CD4-positive, CD25-positive, alpha-beta regulatory T cell (primary cell): ENCODE data around the gene CLK2. TPM values are rescaled to one million over a fixed set of nuclear protein-coding genes. Genes with fewer than 3 reads are reported as not detected.
"Not testable (repeated sequence)": the region's sequence is repeated elsewhere in the genome, so short reads cannot be mapped to it uniquely, and the experiment has no call there.

ENCODE experiments used
- ATAC-seq, 2 donors: fragments of 150-1000 bp; cut with Tn5 transposase; one replicate each; pipeline ENCODE4 v1.10.0; 2021; ENCODE audit warnings: low read depth in 2 of 2, moderate number of reproducible peaks in 2 of 2, moderate library complexity in 1 of 2
- DNase-seq, 3 donors: peaks; one replicate each; pipeline versions ENCODE4 v3.0.0 to v3.0.0-alpha.2; 2012 to 2022; ENCODE audit warnings: mixed read lengths in 1 of 3
- H3K27ac ChIP-seq: one replicate; pipeline ENCODE4 v1.7.0; 2013; ENCODE audit warnings: mild to moderate bottlenecking, low read length; ENCODE audit not compliant: insufficient read depth, poor library complexity, severe bottlenecking
- H3K27me3 ChIP-seq: one replicate; pipeline ENCODE4 v1.7.0; 2013; ENCODE audit warnings: low read length; ENCODE audit not compliant: control insufficient read depth, insufficient read depth
- H3K36me3 ChIP-seq: one replicate; pipeline ENCODE4 v1.7.0; 2013; ENCODE audit warnings: mild to moderate bottlenecking, low read length, moderate library complexity; ENCODE audit not compliant: control insufficient read depth, insufficient read depth
- H3K4me1 ChIP-seq: 2 replicates; pipeline ENCODE4 v1.7.0; 2013; ENCODE audit warnings: mild to moderate bottlenecking, low read length; ENCODE audit not compliant: insufficient read depth, control insufficient read depth, poor library complexity, severe bottlenecking
- H3K4me3 ChIP-seq: one replicate; pipeline ENCODE4 v1.7.0; 2013; ENCODE audit warnings: low read depth, mild to moderate bottlenecking, low read length, moderate library complexity
- H3K9me3 ChIP-seq, 2 experiments: 1 replicate in 1 of 2; 2 replicates in 1 of 2; pipeline ENCODE4 v1.7.0; 2013; ENCODE audit warnings: low read length in 2 of 2, mild to moderate bottlenecking in 1 of 2, moderate library complexity in 1 of 2; ENCODE audit not compliant: control insufficient read depth in 2 of 2
- H3K27ac Mint-ChIP-seq, 3 donors: one replicate each; pipeline ENCODE4 v1.8.0; 2020 to 2022; ENCODE audit warnings: mild to moderate bottlenecking in 3 of 3, mixed read lengths in 3 of 3, moderate library complexity in 2 of 3
- H3K27me3 Mint-ChIP-seq: one replicate; pipeline ENCODE4 v1.8.0; 2022; ENCODE audit warnings: mild to moderate bottlenecking, mixed read lengths
- H3K36me3 Mint-ChIP-seq: one replicate; pipeline ENCODE4 v1.8.0; 2020; ENCODE audit warnings: mixed read lengths
- H3K4me1 Mint-ChIP-seq, 4 donors: one replicate each; pipeline ENCODE4 v1.8.0; 2020 to 2022; ENCODE audit warnings: mixed read lengths in 4 of 4, mild to moderate bottlenecking in 1 of 4
- H3K4me3 Mint-ChIP-seq, 4 donors: one replicate each; pipeline ENCODE4 v1.8.0; 2020 to 2022; ENCODE audit warnings: mild to moderate bottlenecking in 4 of 4, mixed read lengths in 4 of 4, moderate library complexity in 3 of 4
- H3K9me3 Mint-ChIP-seq, 7 donors: one replicate each; pipeline ENCODE4 v1.8.0; 2020 to 2022; ENCODE audit warnings: mixed read lengths in 7 of 7, mild to moderate bottlenecking in 3 of 7, moderate library complexity in 2 of 7
- polyA plus RNA-seq, 4 donors: library from polyadenylated mRNA; unstranded; fragments of 300-500 nt; fragmentation: Illumina TruSeq; gene quantifications; one replicate each; pipeline ENCODE4 v1.2.3, GENCODE V29; 2021
- total RNA-seq: library from RNA; stranded (reverse); gene quantifications from one replicate; pipeline ENCODE4 v1.2.3, GENCODE V29; 2022

Gene CLK2
- total and polyA plus RNA-seq, 5 donors from 2014 or later, result 11.4 to 76.6 (median 16.8) TPM

DNA sequence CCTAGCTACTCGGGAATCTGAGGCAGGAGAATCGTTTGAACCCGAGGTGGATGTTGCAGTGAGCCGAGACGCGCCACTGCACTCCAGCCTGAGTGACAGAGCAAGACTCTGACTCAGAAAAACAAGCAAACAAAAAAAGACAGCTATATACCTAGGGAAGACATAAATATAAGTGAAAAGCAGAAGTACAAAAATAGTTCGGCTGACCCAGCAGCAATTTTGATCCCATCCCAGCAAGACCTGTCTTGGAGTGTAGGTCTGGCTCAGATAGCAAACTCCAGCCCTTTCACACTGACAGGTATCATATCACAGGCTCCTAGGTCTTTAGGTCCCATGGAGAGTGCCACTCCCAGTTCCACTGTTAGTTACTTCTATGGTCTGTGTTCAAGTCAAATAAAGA is 50.3 kb downstream of the CLK2 start:
- H3K9me3 ChIP-seq, result no peaks in the 10 kb centered on the region
- ATAC-seq (no peak), DNase-seq (no peak)
- no peak overlapping the region for H3K27ac ChIP-seq
- H3K27me3 ChIP-seq, result no peaks in the 10 kb centered on the region
- Mint-ChIP-seq H3K9me3 (no peaks in the 10 kb centered on the region), H3K36me3 (no peaks in the 10 kb centered on the region), H3K27ac (no peak overlapping the region), H3K4me1 (peaks cover 16 to 42% (median 20%) of the 10 kb centered on the region in 4 donors), H3K27me3 (no peaks in the 10 kb centered on the region), H3K4me3 (no peak overlapping the region)
- no peaks in the 10 kb centered on the region for H3K36me3 ChIP-seq
- H3K4me3 ChIP-seq, result no peak overlapping the region
- peaks cover 21% of the 10 kb centered on the region for H3K4me1 ChIP-seq

GRCh38 chr1:155220211-155220965 is 52.9 kb downstream of the CLK2 start:
- ATAC-seq, H3K9me3 Mint-ChIP-seq, H3K4me1 ChIP-seq, H3K4me3 ChIP-seq, H3K27me3 ChIP-seq, H3K27ac ChIP-seq, H3K36me3 Mint-ChIP-seq, H3K27me3 Mint-ChIP-seq, H3K36me3 ChIP-seq, DNase-seq, H3K4me3 Mint-ChIP-seq, H3K9me3 ChIP-seq: not testable (repeated sequence)
- Mint-ChIP-seq H3K4me1 (peaks cover 5 to 19% (median 9%) of the 10 kb centered on the region in 4 donors), H3K27ac (peak overlapping the region in 1 of 3 donors; percentile 93)

GRCh38 chr1:155219592-155220031 is 53.7 kb downstream of the CLK2 start:
- Histone ChIP-seq H3K4me3 (no peak overlapping the region), H3K27me3 (no peaks in the 10 kb centered on the region), H3K27ac (no peak overlapping the region), H3K36me3 (no peaks in the 10 kb centered on the region), H3K9me3 (no peaks in the 10 kb centered on the region), H3K4me1 (peaks cover 3% of the 10 kb centered on the region)
- DNase-seq, result peak in 1 of 3 donors; percentile 41
- peak in 1 of 2 donors; percentile 29 for ATAC-seq
- Mint-ChIP-seq H3K36me3 (no peaks in the 10 kb centered on the region), H3K4me1 (peaks cover 11 to 23% (median 14%) of the 10 kb centered on the region in 4 donors), H3K9me3 (no peaks in the 10 kb centered on the region), H3K27me3 (no peaks in the 10 kb centered on the region), H3K27ac (no peak overlapping the region), H3K4me3 (no peak overlapping the region)

DNA sequence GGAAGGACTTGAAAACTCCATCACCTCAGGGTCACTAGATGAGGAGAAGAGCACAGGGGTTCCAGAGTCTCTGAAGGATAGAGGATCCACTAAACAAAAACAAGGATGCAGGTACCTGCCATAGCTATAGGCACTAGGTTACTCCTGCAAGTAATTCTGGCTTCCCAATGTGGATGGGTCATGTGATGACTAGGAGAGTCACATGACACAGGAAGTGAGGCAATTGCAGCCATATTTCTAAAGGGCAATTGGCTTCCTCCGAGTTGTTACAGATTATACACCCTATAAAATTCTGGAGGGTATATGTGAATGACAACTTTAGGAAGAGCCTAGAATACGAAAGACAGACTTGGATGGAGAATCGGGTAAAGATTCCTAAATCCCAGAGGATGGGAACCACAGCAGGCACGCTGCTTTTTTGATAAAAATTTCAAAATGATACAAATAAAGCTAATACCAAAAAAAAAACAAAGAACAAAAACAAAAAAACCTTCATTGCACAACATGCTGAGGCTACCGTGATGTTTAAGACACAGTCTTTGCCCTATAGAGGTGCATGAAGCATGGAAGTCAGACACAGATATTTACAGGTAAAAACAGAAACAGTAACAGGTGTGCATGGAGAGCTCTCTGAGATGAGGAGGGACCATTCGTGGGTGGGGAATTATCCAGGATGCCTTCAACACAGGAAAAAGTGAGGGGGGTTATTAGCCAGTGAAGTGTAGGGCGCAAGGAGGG is 54.3 kb downstream of the CLK2 start:
- no peak for ATAC-seq

GRCh38 chr1:155214702-155215101 is 58.6 kb downstream of the CLK2 start:
- not testable (repeated sequence) for H3K36me3 Mint-ChIP-seq, H3K9me3 ChIP-seq, H3K9me3 Mint-ChIP-seq, H3K27me3 Mint-ChIP-seq, H3K4me1 ChIP-seq, H3K36me3 ChIP-seq, H3K4me3 ChIP-seq, H3K27me3 ChIP-seq, H3K27ac ChIP-seq
- DNase-seq (peak in 1 of 3 donors; percentile 32), ATAC-seq (peak in 1 of 2 donors; percentile 37)
- Mint-ChIP-seq H3K4me3 (peak overlapping the region in 2 of 4 donors; percentile 45 to 46), H3K4me1 (peaks cover 13 to 24% (median 16%) of the 10 kb centered on the region in 4 donors), H3K27ac (peak overlapping the region in 2 of 3 donors; percentile 34 to 54)

More for the DNA sequence above, 54.3 kb downstream of the CLK2 start:
- Mint-ChIP-seq H3K9me3 (no peaks in the 10 kb centered on the region), H3K4me1 (peaks cover 11 to 21% (median 13%) of the 10 kb centered on the region in 4 donors), H3K36me3 (no peaks in the 10 kb centered on the region), H3K27ac (peak overlapping the region; percentile 26 to 69 (median 48)), H3K4me3 (no peak overlapping the region), H3K27me3 (no peaks in the 10 kb centered on the region)
- no peaks in the 10 kb centered on the region for H3K9me3 ChIP-seq
- peaks cover 3% of the 10 kb centered on the region for H3K4me1 ChIP-seq
- H3K4me3 ChIP-seq, result no peak overlapping the region
- no peaks in the 10 kb centered on the region for H3K36me3 ChIP-seq
- peak in 1 of 3 donors; percentile 56 for DNase-seq
- H3K27me3 ChIP-seq, result no peaks in the 10 kb centered on the region
- no peak overlapping the region for H3K27ac ChIP-seq

Other genes with a start within 250 kb of the CLK2 start
- gene DCST2, start 239.7 kb downstream of the CLK2 start, total RNA-seq, result 1.4 TPM
- not detected for gene DCST2, start 239.7 kb downstream of the CLK2 start, polyA plus RNA-seq
- gene DCST1, start 239.7 kb downstream of the CLK2 start, total RNA-seq, result 0.32 TPM
- gene DCST1, start 239.7 kb downstream of the CLK2 start, polyA plus RNA-seq, result not detected
- 31.5 TPM for gene ADAM15, start 222.2 kb downstream of the CLK2 start, total RNA-seq
- gene ADAM15, start 222.2 kb downstream of the CLK2 start, polyA plus RNA-seq, result 10 to 100 TPM in 3 of 4 donors, 1 to 10 TPM in 1; 9.8 to 24.7 (median 17.2) TPM
- 6.1 TPM for gene EFNA4, start 209.8 kb downstream of the CLK2 start, total RNA-seq
- 1 to 10 TPM; 2.5 to 5.9 (median 4.2) TPM for gene EFNA4, start 209.8 kb downstream of the CLK2 start, polyA plus RNA-seq
- 0.52 TPM for gene EFNA3, start 194.7 kb downstream of the CLK2 start, total RNA-seq
- 1 to 10 TPM in 1 of 4 donors, under 1 TPM in 3; 0.42 to 1.2 (median 0.69) TPM for gene EFNA3, start 194.7 kb downstream of the CLK2 start, polyA plus RNA-seq
- 0.30 TPM for gene EFNA1, start 145.6 kb downstream of the CLK2 start, total RNA-seq
- gene EFNA1, start 145.6 kb downstream of the CLK2 start, polyA plus RNA-seq, result 1 to 10 TPM; 1.4 to 6.8 (median 3.3) TPM
- gene SLC50A1, start 137.7 kb downstream of the CLK2 start, total RNA-seq, result 24.1 TPM
- gene SLC50A1, start 137.7 kb downstream of the CLK2 start, polyA plus RNA-seq, result 10 to 100 TPM; 45.1 to 59.3 (median 46.0) TPM
- 28.1 TPM for gene DPM3, start 133.0 kb downstream of the CLK2 start, total RNA-seq
- 100 to 1,000 TPM in 3 of 4 donors, 10 to 100 TPM in 1; 98.3 to 116 (median 101) TPM for gene DPM3, start 133.0 kb downstream of the CLK2 start, polyA plus RNA-seq
- 122 TPM for gene KRTCAP2, start 100.2 kb downstream of the CLK2 start, total RNA-seq
- gene KRTCAP2, start 100.2 kb downstream of the CLK2 start, polyA plus RNA-seq, result 100 to 1,000 TPM; 468 to 537 (median 507) TPM
- 6.1 TPM for gene TRIM46, start 99.7 kb downstream of the CLK2 start, total RNA-seq
- 1 to 10 TPM in 2 of 4 donors, under 1 TPM in 2; 0.44 to 1.6 (median 0.78) TPM for gene TRIM46, start 99.7 kb downstream of the CLK2 start, polyA plus RNA-seq
- 18.4 TPM for gene THBS3, start 65.6 kb downstream of the CLK2 start, total RNA-seq
- gene THBS3, start 65.6 kb downstream of the CLK2 start, polyA plus RNA-seq, result 1 to 10 TPM; 2.7 to 4.1 (median 3.7) TPM
- 18.4 TPM for gene MTX1, start 64.8 kb downstream of the CLK2 start, total RNA-seq
- 10 to 100 TPM; 44.3 to 52.2 (median 49.0) TPM for gene MTX1, start 64.8 kb downstream of the CLK2 start, polyA plus RNA-seq
- 7.8 TPM for gene ENTREP3, start 18.0 kb downstream of the CLK2 start, total RNA-seq
- gene ENTREP3, start 18.0 kb downstream of the CLK2 start, polyA plus RNA-seq, result under 1 TPM; 0.57 to 0.97 (median 0.72) TPM
- 57.3 TPM for gene SCAMP3, start 11.1 kb downstream of the CLK2 start, total RNA-seq
- gene SCAMP3, start 11.1 kb downstream of the CLK2 start, polyA plus RNA-seq, result 100 to 1,000 TPM; 110 to 150 (median 141) TPM
- 1.5 TPM for gene HCN3, start 4.0 kb upstream of the CLK2 start, total RNA-seq
- under 1 TPM in 3 of 4 donors, not detected in 1; 0.07 to 0.15 (median 0.11) TPM for gene HCN3, start 4.0 kb upstream of the CLK2 start, polyA plus RNA-seq
- gene PKLR, start 27.9 kb upstream of the CLK2 start, total RNA-seq, result not detected
- gene PKLR, start 27.9 kb upstream of the CLK2 start, polyA plus RNA-seq, result not detected
- gene FDPS, start 35.4 kb upstream of the CLK2 start, total RNA-seq, result 67.9 TPM
- 100 to 1,000 TPM; 114 to 159 (median 123) TPM for gene FDPS, start 35.4 kb upstream of the CLK2 start, polyA plus RNA-seq
- 12.4 TPM for gene RUSC1, start 47.4 kb upstream of the CLK2 start, total RNA-seq
- 10 to 100 TPM in 1 of 4 donors, 1 to 10 TPM in 3; 7.1 to 10.0 (median 8.8) TPM for gene RUSC1, start 47.4 kb upstream of the CLK2 start, polyA plus RNA-seq